Activated T-cell treated with anti-CD3 and anti-CD28 coated beads, Interleukin-2, amount 50 U/mL, for 24 hours (primary cell): ENCODE measurements around the gene ATP13A4.

ENCODE experiments used
- DNase-seq: peaks from one replicate; pipeline ENCODE4 v3.0.0-alpha.2; 2020
- H3K27ac Mint-ChIP-seq: 2 replicates; pipeline ENCODE4 v1.8.0; 2020; ENCODE audit warnings: mild to moderate bottlenecking, mixed read lengths
- H3K27me3 Mint-ChIP-seq: 2 replicates; pipeline ENCODE4 v1.8.0; 2020; ENCODE audit warnings: mixed read lengths
- H3K36me3 Mint-ChIP-seq: 2 replicates; pipeline ENCODE4 v1.8.0; 2020; ENCODE audit warnings: low read depth, mixed read lengths
- H3K4me1 Mint-ChIP-seq: 2 replicates; pipeline ENCODE4 v1.8.0; 2020; ENCODE audit warnings: low read depth, mixed read lengths
- H3K4me3 Mint-ChIP-seq: 2 replicates; pipeline ENCODE4 v1.8.0; 2020; ENCODE audit warnings: mild to moderate bottlenecking, moderate library complexity, mixed read lengths
- H3K9me3 Mint-ChIP-seq: 2 replicates; pipeline ENCODE4 v1.8.0; 2020; ENCODE audit warnings: mixed read lengths

Gene ATP13A4

DNA sequence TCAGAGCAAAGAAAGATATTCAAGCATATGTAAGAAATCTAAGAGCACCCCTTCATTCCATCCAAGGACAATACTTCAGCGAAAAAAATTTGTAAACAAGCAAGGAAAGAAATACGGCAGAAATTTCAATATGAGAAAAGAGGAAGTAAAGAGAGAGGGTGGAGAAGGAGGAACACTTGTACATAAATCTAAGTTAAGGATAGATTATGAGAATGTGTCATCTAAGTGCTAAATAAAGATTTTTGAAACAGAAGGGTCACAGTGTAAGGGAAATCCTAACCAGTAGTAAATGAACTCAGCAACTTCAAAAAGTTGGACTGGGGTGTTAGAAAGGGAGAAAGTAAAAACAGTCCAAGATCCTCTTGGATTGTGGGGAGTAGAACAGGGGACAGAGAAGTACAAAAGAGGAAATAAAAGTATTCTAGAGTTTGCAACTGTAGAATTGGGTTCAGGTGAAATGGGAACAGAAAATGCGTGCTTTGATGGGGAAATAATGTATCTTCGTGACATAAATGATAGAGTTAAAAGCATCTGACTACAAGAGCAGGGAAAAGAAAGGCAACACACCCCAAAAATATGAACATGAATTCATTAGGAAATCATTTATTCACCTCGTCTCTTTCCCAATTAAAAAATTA, 107.6 kb downstream of the ATP13A4 start:
- Mint-ChIP-seq H3K27ac (no peak overlapping the region), H3K4me1 (no peaks in the 10 kb centered on the region), H3K36me3 (no peaks in the 10 kb centered on the region), H3K4me3 (no peak overlapping the region), H3K27me3 (no peaks in the 10 kb centered on the region), H3K9me3 (no peaks in the 10 kb centered on the region)
- no peak for DNase-seq

DNA sequence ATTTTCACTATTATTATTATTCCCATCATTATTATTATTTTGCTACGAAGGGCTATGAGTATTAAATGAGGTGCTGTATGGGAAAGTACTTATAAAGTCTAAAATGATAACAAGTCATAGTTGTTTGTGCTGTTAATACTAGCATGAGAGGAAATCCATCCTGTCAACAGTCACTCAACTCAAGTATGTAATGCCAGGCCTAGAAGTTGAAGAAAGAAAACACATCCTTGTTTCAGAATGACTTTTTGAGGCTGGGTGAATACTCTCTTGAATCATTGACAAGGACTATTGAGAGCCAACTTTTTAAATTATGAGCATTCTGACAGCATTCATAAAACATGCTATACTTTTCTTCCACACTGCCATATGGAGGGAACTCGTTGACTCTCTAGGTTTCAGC, 115.3 kb downstream of the ATP13A4 start:
- no peaks in the 10 kb centered on the region for H3K4me1 Mint-ChIP-seq
- H3K9me3 Mint-ChIP-seq: no peaks in the 10 kb centered on the region
- H3K36me3 Mint-ChIP-seq: no peaks in the 10 kb centered on the region
- no peak overlapping the region for H3K4me3 Mint-ChIP-seq
- H3K27ac Mint-ChIP-seq: no peak overlapping the region
- DNase-seq: no peak
- H3K27me3 Mint-ChIP-seq: no peaks in the 10 kb centered on the region

DNA sequence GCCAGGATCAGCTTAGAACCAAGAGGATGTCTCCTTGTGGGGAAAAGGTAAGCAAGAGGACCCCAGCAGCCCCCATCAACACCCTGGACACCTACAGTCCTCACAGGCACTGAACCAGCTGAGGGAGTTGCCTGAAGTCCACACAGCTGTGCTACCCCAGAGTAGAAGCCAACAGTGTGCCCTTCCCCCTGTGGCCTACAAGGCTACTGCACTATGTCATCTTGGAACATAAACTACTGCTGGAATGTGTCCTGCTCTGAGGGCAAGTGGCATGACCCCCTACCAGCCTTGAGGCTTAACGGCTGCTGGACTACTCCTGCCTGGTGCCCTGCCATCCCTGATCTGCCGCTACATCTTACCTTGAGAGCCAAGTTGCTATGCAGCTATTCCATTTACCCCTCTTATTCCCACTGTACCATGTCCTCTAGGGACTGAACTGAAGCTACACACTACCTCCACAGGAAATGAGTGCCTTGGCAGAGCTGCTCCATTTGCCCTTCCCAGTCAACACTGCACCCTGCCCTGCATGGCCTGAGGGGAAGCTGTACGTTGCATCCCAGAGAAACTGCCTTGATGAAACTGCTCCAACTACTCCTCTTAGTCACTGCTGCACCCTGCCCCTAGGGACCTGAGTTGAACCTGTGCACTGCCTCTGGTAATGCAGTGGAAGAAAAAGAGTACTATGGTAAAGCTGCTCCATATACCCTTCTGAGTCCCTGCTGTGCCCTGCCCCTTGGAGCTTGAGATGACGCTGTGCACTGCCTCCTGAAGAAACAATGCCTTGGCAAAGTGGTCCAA, 135.9 kb downstream of the ATP13A4 start:
- Mint-ChIP-seq H3K4me1 (no peaks in the 10 kb centered on the region), H3K9me3 (peaks cover 43% of the 10 kb centered on the region), H3K27ac (no peak overlapping the region), H3K4me3 (no peak overlapping the region), H3K36me3 (peaks cover 49% of the 10 kb centered on the region), H3K27me3 (no peaks in the 10 kb centered on the region)
- no peak for DNase-seq

DNA sequence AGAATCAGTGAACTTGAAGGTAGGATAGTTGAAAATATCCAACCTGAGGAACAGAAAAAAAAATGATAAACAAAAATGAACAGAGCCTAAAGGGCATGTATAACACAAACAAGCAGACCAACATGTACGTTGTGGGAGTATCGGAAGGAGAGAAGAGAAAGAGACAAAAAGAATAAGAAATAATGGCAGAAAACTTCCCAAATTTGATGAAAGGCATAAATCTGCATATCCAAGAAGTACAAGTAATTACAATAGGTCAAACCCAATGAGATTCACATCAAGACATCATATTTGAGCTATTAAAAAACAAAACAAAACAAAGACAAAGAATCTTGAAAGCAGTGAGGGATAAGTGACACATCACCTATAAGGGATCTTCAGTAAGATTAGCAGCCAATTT, 138.1 kb downstream of the ATP13A4 start:
- H3K36me3 Mint-ChIP-seq: peaks cover 50% of the 10 kb centered on the region
- no peaks in the 10 kb centered on the region for H3K27me3 Mint-ChIP-seq
- no peak for DNase-seq
- no peak overlapping the region for H3K4me3 Mint-ChIP-seq
- no peaks in the 10 kb centered on the region for H3K4me1 Mint-ChIP-seq
- no peak overlapping the region for H3K27ac Mint-ChIP-seq
- peaks cover 45% of the 10 kb centered on the region for H3K9me3 Mint-ChIP-seq

DNA sequence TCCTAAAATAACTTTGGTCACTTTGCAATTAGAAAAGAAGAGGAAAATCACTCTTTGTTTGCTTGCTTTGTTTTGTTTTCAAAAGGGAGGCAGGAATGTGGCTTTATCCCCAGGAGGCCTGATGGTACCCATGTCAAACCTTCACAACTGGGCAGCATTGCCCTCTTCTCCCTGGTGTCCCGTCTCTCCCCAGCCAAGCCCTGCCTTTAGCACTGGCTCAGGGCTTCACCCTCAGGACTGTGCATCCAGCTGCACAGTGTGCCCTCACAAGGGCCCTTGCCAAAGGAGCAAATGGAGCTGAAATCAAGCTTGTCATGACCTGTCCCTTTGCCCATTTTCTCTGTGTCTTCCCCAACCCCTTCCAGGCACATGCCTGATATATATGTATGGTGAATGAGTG, 147.0 kb downstream of the ATP13A4 start:
- H3K9me3 Mint-ChIP-seq: no peaks in the 10 kb centered on the region
- H3K4me1 Mint-ChIP-seq: no peaks in the 10 kb centered on the region
- H3K36me3 Mint-ChIP-seq: no peaks in the 10 kb centered on the region
- H3K27me3 Mint-ChIP-seq: no peaks in the 10 kb centered on the region
- no peak overlapping the region for H3K4me3 Mint-ChIP-seq
- no peak for DNase-seq
- H3K27ac Mint-ChIP-seq: no peak overlapping the region

DNA sequence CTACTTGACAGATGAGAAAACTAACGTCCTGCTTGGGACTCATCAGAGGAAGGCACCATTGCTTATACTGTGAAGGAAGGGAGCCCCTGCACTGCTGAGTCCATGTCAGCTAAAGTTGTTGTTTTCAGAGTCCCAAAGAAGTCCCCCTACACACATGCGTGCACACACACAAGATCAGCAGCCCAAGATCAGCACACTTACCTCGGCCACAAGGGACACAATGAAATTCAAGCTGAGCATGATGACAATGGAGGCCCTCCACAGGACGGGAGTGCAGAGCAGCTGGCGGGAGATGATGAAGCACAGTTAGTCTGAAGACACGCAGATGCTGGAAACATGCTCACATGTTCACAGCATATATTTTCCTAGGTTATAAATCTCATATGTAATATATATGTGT, 147.6 kb downstream of the ATP13A4 start:
- no peaks in the 10 kb centered on the region for H3K36me3 Mint-ChIP-seq
- no peaks in the 10 kb centered on the region for H3K9me3 Mint-ChIP-seq
- no peaks in the 10 kb centered on the region for H3K27me3 Mint-ChIP-seq
- no peak overlapping the region for H3K27ac Mint-ChIP-seq
- H3K4me1 Mint-ChIP-seq: no peaks in the 10 kb centered on the region
- H3K4me3 Mint-ChIP-seq: no peak overlapping the region
- DNase-seq: no peak

DNA sequence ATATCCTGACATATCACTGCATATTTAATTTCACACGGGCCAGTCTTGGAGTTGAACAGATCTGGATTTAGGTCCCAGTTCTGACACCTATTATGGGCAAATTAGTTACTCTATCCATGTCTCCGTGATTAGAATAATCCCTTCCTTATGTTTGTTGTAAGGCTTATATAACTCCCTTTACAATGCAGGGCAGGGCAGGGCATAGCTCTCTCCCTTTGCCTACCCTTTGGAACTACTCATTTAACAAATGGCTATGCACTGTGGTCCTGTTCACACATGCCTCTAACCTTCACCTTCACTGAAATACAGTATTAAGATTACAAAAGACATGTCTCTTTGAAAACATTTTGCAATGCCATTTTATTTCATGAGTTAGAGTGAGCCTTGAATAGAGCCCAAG, 151.4 kb downstream of the ATP13A4 start:
- no peak for DNase-seq
- Mint-ChIP-seq H3K36me3 (no peaks in the 10 kb centered on the region), H3K9me3 (no peaks in the 10 kb centered on the region), H3K27ac (no peak overlapping the region), H3K4me3 (no peak overlapping the region), H3K4me1 (no peaks in the 10 kb centered on the region), H3K27me3 (no peaks in the 10 kb centered on the region)

DNA sequence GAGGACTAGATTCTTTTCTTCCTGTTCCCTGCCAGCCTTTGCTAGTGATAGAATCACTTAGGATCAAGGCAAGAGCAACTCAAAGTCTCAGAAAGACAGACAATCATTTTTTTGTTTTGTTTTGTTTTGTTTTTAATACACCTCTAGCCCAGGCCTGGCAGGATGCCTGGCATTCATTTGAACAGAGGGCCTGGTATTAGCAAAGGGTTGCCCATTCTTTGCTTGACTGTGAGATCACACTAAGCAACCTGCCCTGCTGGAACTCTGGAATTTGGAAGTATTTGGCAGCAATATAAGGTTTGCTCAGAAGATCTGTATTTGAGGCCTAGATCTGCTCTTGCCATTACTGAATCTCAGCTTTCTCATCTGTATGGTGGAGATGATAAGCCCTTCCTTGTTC, 154.4 kb downstream of the ATP13A4 start:
- no peak for DNase-seq
- Mint-ChIP-seq H3K4me1 (no peaks in the 10 kb centered on the region), H3K4me3 (no peak overlapping the region), H3K27ac (no peak overlapping the region), H3K36me3 (no peaks in the 10 kb centered on the region), H3K27me3 (no peaks in the 10 kb centered on the region), H3K9me3 (no peaks in the 10 kb centered on the region)

DNA sequence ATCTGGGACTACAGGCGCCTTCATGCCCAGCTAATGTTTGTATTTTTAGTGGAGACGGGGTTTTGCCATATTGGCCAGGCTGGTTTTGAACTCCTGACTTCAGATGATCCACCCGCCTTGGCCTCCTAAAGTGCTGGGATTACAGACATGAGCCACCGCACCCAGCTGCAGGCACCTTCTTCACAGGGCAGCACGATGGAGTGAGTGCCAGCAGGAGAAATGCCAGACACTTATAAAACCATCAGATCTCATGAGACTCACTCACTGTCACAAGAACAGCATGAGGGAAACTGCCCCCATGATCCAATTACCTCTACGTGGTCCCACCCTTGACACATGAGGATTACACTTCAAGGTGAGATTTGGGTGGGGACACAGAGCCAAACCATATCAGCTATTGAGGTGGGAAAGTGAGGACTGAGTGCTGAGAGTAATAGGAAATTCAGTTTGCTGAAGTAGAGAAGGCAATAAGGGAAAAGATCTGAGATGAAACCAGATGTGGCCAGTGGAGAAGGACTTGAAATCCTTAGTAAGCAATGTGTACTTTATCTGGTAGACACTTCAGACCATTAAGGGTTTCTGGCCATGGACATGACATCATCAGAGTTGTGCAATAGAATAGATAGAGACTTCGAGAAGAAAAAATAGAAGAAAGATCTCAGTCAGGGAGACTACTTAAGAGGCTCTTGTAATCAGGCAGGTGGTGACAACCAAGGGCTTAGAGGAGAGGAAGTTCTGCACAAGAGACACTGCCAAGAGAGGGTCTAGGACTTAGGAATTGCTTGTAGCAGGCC, 158.0 kb downstream of the ATP13A4 start:
- no peak overlapping the region for H3K27ac Mint-ChIP-seq
- H3K27me3 Mint-ChIP-seq: no peaks in the 10 kb centered on the region
- no peaks in the 10 kb centered on the region for H3K36me3 Mint-ChIP-seq
- no peak for DNase-seq
- no peaks in the 10 kb centered on the region for H3K4me1 Mint-ChIP-seq
- H3K9me3 Mint-ChIP-seq: no peaks in the 10 kb centered on the region
- no peak overlapping the region for H3K4me3 Mint-ChIP-seq

DNA sequence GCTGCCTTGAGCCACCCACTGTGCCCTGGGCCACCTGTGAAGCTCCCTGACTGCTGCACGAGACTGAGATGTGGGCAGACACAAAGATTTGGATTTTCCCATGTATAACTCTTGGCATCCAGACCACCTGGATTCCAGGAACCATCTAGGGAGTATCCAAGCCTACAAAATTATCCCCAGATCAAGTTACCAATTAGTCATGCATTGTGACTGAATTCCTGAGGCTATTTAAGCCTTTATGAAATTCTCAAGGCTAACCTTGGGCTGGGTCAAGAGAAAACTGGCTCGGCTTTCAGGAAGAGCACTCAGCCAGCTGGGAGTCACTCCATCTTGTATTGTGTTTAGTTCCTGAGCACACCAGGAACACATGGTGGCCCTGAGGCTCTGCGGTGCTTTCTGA, 162.8 kb downstream of the ATP13A4 start:
- H3K9me3 Mint-ChIP-seq: no peaks in the 10 kb centered on the region
- no peak overlapping the region for H3K27ac Mint-ChIP-seq
- H3K27me3 Mint-ChIP-seq: peaks cover 8% of the 10 kb centered on the region
- no peaks in the 10 kb centered on the region for H3K36me3 Mint-ChIP-seq
- DNase-seq: no peak
- no peaks in the 10 kb centered on the region for H3K4me1 Mint-ChIP-seq
- no peak overlapping the region for H3K4me3 Mint-ChIP-seq

DNA sequence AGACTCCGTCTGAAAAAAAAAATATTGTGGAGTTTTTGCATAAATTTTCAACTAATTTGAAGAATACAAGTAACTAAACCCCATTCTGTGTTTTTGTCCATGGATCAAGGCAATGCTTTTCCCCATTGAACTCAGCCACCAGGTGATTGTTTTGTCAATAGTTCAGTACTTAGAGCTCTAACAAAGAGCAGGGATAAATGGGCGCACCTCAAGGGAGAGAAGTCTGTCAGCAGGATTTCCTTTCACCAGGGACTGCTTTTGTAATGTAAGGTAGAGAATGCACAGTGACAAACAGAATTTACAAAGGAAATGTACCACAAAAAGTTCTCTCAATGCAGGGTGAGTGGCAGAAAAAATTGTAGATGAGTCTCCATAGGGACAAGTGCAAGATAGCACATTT, 165.4 kb downstream of the ATP13A4 start:
- no peaks in the 10 kb centered on the region for H3K9me3 Mint-ChIP-seq
- peaks cover 8% of the 10 kb centered on the region for H3K27me3 Mint-ChIP-seq
- H3K4me3 Mint-ChIP-seq: no peak overlapping the region
- no peaks in the 10 kb centered on the region for H3K36me3 Mint-ChIP-seq
- no peak for DNase-seq
- H3K27ac Mint-ChIP-seq: no peak overlapping the region
- no peaks in the 10 kb centered on the region for H3K4me1 Mint-ChIP-seq

DNA sequence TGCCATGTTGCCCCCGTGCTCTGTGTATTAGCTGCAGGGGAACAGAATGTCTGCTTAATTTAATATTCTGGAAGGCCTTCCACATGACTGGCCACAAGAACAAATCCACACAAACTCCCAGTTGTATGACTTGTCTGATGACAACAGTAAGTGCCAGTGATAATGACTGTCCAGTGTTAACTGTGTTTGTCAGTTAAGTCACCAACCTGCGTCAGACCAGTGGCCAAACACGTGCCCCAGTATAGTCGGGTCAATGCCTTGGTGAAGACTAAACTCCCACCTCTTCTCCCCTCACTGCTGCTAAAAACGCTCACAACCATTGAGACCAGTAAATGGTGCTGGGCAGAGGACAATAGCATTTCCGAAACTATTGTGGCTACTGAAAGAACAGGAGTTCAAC, 166.3 kb downstream of the ATP13A4 start:
- no peak overlapping the region for H3K27ac Mint-ChIP-seq
- no peaks in the 10 kb centered on the region for H3K4me1 Mint-ChIP-seq
- H3K36me3 Mint-ChIP-seq: no peaks in the 10 kb centered on the region
- H3K27me3 Mint-ChIP-seq: peaks cover 8% of the 10 kb centered on the region
- no peak overlapping the region for H3K4me3 Mint-ChIP-seq
- no peaks in the 10 kb centered on the region for H3K9me3 Mint-ChIP-seq
- no peak for DNase-seq

DNA sequence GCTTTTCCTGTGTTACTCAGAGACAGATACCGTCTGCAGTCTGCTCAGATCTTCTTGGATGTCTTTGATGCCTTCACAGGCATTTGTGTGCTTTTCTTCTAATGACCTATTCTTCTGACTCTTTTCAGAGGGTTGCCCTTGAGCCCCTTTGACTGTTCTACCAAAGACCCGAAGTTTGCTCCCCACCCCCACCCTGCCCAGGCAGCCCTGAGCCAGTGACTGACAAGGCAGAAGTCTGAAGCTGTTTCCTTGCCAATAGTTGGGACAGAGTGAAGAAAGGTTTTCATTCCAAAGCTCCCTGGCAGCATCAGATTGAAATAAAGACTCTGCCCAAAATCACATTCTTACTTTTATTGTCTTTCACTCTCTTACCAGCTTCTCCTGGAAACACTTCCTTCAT, 167.1 kb downstream of the ATP13A4 start:
- no peak for DNase-seq
- Mint-ChIP-seq H3K9me3 (no peaks in the 10 kb centered on the region), H3K36me3 (no peaks in the 10 kb centered on the region), H3K4me1 (no peaks in the 10 kb centered on the region), H3K4me3 (no peak overlapping the region), H3K27me3 (peaks cover 8% of the 10 kb centered on the region), H3K27ac (no peak overlapping the region)

DNA sequence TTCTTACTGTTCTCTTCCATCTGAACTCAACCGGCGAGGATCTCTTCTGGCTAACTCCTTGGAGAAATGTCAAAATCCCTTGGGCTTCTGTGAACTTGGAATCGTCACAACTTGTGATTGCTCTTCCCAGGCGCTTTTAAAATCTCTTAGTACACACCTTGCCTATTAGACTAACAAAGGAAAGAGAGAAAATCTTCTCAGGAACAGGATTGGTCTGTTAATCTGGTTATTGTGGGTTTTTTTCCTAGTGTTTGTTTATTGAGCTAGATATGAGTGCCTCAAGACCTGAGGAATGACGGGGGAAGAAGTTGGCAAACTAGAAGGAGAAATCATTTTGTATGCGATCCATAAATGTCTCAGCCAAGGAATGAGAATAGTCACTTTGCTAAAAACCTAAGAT, 176.0 kb downstream of the ATP13A4 start, which contains the start of gene ATP13A5:
ATP13A5 (minus strand) TSS at position 48 of the 400 bp plus-strand sequence; CDS start at position 20, 28 bp downstream.
- Mint-ChIP-seq H3K36me3 (no peaks in the 10 kb centered on the region), H3K4me1 (no peaks in the 10 kb centered on the region), H3K27me3 (peaks cover 17% of the 10 kb centered on the region), H3K9me3 (no peaks in the 10 kb centered on the region), H3K4me3 (no peak within 1 kb of the TSS), H3K27ac (no peak within 1 kb of the TSS)
- no peak for DNase-seq

DNA sequence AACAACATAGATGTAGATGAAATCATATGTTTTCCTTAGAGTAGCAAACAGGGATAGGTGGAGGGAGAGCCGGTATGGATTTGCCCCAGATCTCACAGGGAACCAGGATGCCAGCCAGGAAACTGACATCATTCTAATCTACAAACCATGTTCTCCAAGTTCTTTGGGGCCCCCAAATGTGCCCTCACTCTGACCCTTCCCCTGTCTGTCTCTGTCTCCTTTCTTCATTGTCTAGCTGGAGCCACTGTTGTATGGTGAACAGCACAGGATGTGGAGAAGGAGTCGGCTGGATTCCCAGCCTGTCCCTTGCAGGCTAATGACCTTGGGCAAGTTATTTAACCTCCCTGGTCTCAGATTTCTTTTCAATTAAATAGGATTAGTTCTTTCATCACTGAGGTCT, 177.1 kb downstream of the ATP13A4 start:
- Mint-ChIP-seq H3K27me3 (peaks cover 23% of the 10 kb centered on the region), H3K36me3 (no peaks in the 10 kb centered on the region), H3K4me3 (no peak overlapping the region), H3K9me3 (no peaks in the 10 kb centered on the region), H3K27ac (no peak overlapping the region), H3K4me1 (no peaks in the 10 kb centered on the region)
- DNase-seq: no peak
